Naive thymus-derived CD8-positive, alpha-beta T cell (primary cell): Measurements from ENCODE around the gene UBL4B. TPM values are rescaled to one million over a fixed set of nuclear protein-coding genes. Genes with fewer than 3 reads are reported as not detected.

ENCODE experiments used
- ATAC-seq, 2 donors: fragments of 150-1000 bp; cut with Tn5 transposase in 1 of 2; sonication (Bioruptor Pico), chemical (Tn5 transposase) in 1 of 2; 1 replicate in 1 of 2; 2 replicates in 1 of 2; pipeline ENCODE4 v1.10.0; 2021; ENCODE audit warnings: mild to moderate bottlenecking in 2 of 2, moderate library complexity in 2 of 2
- POLR2A ChIA-PET: fragments of 350-600 bp; sonication (Branson Sonifier 250); formaldehyde crosslinking; loops from one replicate; lab custom pipeline; 2021; ENCODE audit warnings: antibody characterized with exemption; lab: Charles Lee
- DNase-seq, 10 donors: peaks; one replicate each; pipeline versions ENCODE4 v3.0.0 to v3.0.0-alpha.2; 2020 to 2022
- H3K27ac Mint-ChIP-seq, 10 donors: one replicate each; pipeline ENCODE4 v1.8.0; 2020 to 2022; ENCODE audit warnings: mild to moderate bottlenecking in 10 of 10, mixed read lengths in 10 of 10, moderate library complexity in 4 of 10, inconsistent platforms in 1 of 10
- H3K27me3 Mint-ChIP-seq, 5 donors: one replicate each; pipeline ENCODE4 v1.8.0; 2021 to 2022; ENCODE audit warnings: mixed read lengths in 5 of 5
- H3K36me3 Mint-ChIP-seq, 3 donors: one replicate each; pipeline ENCODE4 v1.8.0; 2020 to 2022; ENCODE audit warnings: mixed read lengths in 3 of 3, mild to moderate bottlenecking in 2 of 3, inconsistent platforms in 1 of 3
- H3K4me1 Mint-ChIP-seq, 4 donors: one replicate each; pipeline ENCODE4 v1.8.0; 2021 to 2022; ENCODE audit warnings: mixed read lengths in 4 of 4
- H3K4me3 Mint-ChIP-seq, 10 donors: one replicate each; pipeline ENCODE4 v1.8.0; 2020 to 2022; ENCODE audit warnings: mild to moderate bottlenecking in 10 of 10, mixed read lengths in 10 of 10, moderate library complexity in 6 of 10, inconsistent platforms in 1 of 10
- H3K9me3 Mint-ChIP-seq, 9 donors: one replicate each; pipeline ENCODE4 v1.8.0; 2020 to 2022; ENCODE audit warnings: mixed read lengths in 9 of 9, mild to moderate bottlenecking in 3 of 9, inconsistent platforms in 1 of 9, moderate library complexity in 1 of 9
- polyA plus RNA-seq, 3 donors: library from polyadenylated mRNA; unstranded; fragments of 300-500 nt; fragmentation: Illumina TruSeq; gene quantifications; one replicate each; pipeline ENCODE4 v1.2.3, GENCODE V29; 2021
- total RNA-seq, 8 experiments: library from RNA in 2 of 8; stranded (reverse) in 2 of 8; gene quantifications; one replicate each; pipeline ENCODE4 v1.2.3 and lab custom pipeline; 2021 to 2026

UBL4B gene, protein sequence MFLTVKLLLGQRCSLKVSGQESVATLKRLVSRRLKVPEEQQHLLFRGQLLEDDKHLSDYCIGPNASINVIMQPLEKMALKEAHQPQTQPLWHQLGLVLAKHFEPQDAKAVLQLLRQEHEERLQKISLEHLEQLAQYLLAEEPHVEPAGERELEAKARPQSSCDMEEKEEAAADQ
- total RNA-seq (not detected), polyA plus RNA-seq (not detected), total RNA-seq (lab: John Stamatoyannopoulos, UW) (0 to 0.06 (median 0) reads per million in 6 experiments)

DNA sequence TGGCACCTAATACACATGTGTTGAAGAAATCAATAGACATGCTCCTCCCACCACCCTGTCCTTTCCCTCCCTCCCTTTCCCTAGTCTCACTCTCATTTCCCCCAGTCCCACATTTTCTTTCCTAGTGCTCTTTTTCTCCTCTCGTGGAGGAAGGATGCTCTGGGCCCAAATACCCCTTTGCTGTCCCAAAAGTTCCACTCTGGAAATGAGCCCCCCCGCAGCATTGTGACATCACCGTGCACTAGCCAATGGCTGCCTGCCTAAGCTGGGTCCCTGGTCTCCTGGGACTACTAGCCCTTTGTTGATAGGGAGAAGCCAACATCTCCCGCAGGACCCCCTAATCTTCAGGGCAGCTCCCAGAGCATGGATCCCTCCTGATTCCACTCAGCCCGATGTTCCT lies at the start of gene UBL4B:
TSS of gene UBL4B (plus strand) at position 301 of the 400 bp plus-strand sequence. CDS start at position 393, 92 bp downstream.
- POLR2A ChIA-PET, result no interaction called here
- Mint-ChIP-seq H3K27ac (peak within 1 kb of the TSS in 1 of 10 donors; percentile 19), H3K4me3 (no peak within 1 kb of the TSS), H3K27me3 (peaks cover 15 to 74% (median 22%) of the 10 kb centered on the region in 5 donors), H3K36me3 (no peaks in the 10 kb centered on the region), H3K4me1 (no peaks in the 10 kb centered on the region), H3K9me3 (no peaks in the 10 kb centered on the region)
- no peak for ATAC-seq
- no peak for DNase-seq

DNA sequence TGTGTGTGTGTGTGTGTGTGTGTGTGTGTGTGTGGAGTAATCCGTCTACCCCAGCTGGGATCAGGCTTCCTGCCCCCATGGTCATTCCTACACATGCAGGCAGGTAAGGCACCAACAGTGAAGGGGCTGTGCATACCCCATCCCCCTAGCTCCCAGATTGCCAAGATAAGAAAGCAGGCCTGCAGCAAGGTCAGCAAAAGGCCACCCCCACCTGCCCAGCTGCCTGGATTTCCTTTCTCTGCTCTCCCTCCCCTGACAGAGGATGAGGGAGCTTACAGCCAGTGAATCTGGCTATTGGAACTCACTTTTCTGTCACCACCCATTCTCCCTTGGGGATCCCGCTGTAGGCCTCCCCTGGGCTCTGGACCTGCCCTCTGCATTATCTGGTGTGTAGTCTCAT lies 49.6 kb upstream of the UBL4B start:
- H3K27ac Mint-ChIP-seq, result no peak overlapping the region
- H3K9me3 Mint-ChIP-seq, result no peaks in the 10 kb centered on the region
- peaks cover 0 to 13% (median 4%) of the 10 kb centered on the region in 3 donors for H3K36me3 Mint-ChIP-seq
- H3K4me1 Mint-ChIP-seq, result peaks cover 0 to 6% (median 4%) of the 10 kb centered on the region in 4 donors
- ATAC-seq, result no peak
- DNase-seq, result no peak
- peaks cover 6 to 23% (median 15%) of the 10 kb centered on the region in 5 donors for H3K27me3 Mint-ChIP-seq
- POLR2A ChIA-PET, result no interaction called here
- no peak overlapping the region for H3K4me3 Mint-ChIP-seq

DNA sequence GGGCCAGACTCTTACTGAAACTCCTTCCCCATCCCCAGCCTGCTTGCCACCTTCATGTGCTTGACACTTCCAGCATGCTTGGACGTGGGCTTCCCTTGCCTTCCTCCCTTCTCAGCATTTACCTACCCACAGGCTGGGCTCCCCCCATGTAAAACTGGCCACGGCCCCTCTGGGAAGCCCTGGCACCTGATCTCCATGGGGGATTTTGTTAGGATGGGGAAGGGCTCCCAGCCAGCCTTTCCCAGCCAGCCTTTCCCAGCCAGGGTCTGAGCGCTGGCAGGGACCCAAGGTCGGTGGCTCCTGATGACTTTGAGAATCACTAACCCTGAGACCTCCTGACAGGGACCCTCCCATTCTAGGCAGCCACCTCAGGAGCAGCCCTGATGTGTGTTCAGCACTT lies 48.5 kb upstream of the UBL4B start:
- no peak for DNase-seq
- Mint-ChIP-seq H3K36me3 (peaks cover 0 to 3% (median 2%) of the 10 kb centered on the region in 3 donors), H3K9me3 (no peaks in the 10 kb centered on the region), H3K27me3 (peaks cover 10 to 35% (median 22%) of the 10 kb centered on the region in 5 donors), H3K27ac (peak overlapping the region in 1 of 10 donors; percentile 80), H3K4me3 (no peak overlapping the region), H3K4me1 (peaks cover 8 to 12% (median 11%) of the 10 kb centered on the region in 4 donors)
- no peak for ATAC-seq
- POLR2A ChIA-PET, result no interaction called here

DNA sequence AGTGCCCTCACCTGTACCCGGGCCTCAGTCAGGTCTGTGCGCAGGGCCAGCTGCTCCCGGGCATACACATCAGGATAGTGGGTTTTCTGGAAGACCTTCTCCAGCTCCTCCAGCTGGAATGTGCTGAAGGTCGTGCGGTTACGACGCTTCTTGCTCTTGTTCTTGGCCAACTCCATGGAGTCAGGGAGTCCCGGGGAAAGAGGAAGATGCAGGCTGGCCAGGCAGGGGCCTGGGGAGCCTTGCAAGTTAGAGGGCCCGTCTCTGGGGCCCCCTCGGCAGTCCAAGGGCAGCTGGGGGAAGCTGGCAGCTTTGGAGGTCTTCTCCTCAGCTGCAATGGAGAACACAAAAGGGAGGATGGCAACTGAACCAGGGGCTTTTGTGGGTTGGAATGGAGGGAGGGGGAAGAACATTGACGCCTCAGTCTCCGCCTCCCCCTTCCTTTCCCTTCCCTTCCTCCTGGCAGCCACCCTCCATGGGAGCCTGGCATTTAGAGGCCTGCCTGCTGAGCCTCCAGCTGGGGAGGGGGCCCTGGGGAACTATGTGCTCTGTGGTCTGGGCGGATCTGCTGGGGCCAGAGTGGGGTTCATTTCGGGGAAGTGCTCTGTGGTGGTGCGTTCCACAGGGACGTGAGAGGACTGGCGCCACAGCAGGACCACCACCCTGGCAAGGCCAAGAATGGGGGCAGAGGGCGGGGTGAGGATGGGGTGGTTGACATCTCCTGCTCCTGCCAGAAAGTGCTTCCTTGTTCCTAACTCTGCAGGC lies 47.5 kb upstream of the UBL4B start:
- H3K9me3 Mint-ChIP-seq, result no peaks in the 10 kb centered on the region
- ATAC-seq, result no peak
- H3K27me3 Mint-ChIP-seq, result peaks cover 10 to 40% (median 22%) of the 10 kb centered on the region in 5 donors
- peaks cover 11 to 21% (median 16%) of the 10 kb centered on the region in 4 donors for H3K4me1 Mint-ChIP-seq
- POLR2A ChIA-PET, result no interaction called here
- no peak overlapping the region for H3K27ac Mint-ChIP-seq
- no peak for DNase-seq
- H3K36me3 Mint-ChIP-seq, result peaks cover 0 to 2% (median 0%) of the 10 kb centered on the region in 3 donors
- H3K4me3 Mint-ChIP-seq, result no peak overlapping the region

DNA sequence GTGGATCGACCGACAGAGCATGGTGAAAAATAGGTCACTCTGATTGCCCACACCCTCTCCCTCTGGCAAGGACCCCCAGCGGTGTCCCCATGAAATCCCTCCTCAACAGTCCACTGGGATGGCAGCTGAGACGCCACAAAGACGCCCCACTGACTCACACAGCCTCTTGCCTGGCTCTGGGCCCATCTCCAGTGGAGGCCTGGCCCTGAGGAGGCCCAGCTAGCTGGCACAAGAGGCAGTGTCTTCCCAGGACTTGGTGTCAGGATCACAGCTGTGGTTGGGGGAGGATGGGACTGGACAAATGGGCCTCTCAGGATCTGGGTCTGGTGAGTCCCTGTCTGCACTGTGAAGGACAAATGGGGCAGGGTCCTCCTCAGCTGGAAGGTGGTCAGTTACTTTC lies 46.4 kb upstream of the UBL4B start:
- Mint-ChIP-seq H3K4me1 (peaks cover 11 to 26% (median 18%) of the 10 kb centered on the region in 4 donors), H3K9me3 (no peaks in the 10 kb centered on the region), H3K36me3 (peaks cover 0 to 2% (median 0%) of the 10 kb centered on the region in 3 donors), H3K4me3 (peak overlapping the region in 1 of 10 donors; percentile 53), H3K27ac (peak overlapping the region in 1 of 10 donors; percentile 44), H3K27me3 (peaks cover 10 to 46% (median 26%) of the 10 kb centered on the region in 5 donors)
- no peak for ATAC-seq
- no peak for DNase-seq
- POLR2A ChIA-PET, result no interaction called here

DNA sequence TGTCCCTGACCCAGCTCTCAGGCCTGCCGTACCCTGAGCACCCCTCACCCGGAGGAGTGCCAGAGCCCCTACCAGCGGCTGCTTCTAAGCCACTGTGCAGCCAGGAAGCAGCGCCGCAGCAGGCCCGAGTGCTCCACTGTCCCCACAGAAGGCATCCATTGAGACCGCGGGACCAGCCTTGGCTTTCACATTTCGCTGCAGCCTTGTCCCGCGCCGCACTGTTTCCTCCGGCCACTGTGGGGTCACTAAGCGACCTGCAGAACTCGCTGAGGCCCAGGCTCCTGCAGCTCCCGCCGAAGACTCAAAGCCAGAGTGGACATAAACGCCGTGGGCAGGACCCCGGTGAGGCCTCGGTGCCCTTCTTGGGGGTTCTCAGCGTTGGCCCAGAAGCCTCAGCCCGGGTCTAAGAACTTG lies 44.8 kb upstream of the UBL4B start:
- Mint-ChIP-seq H3K4me1 (peaks cover 12 to 26% (median 21%) of the 10 kb centered on the region in 4 donors), H3K27ac (no peak overlapping the region), H3K4me3 (peak overlapping the region in 6 of 10 donors; percentile 23 to 67 (median 50)), H3K36me3 (peaks cover 0 to 2% (median 0%) of the 10 kb centered on the region in 3 donors), H3K9me3 (no peaks in the 10 kb centered on the region), H3K27me3 (peaks cover 23 to 62% (median 40%) of the 10 kb centered on the region in 5 donors)
- POLR2A ChIA-PET, result no interaction called here
- ATAC-seq, result no peak
- DNase-seq, result peak in 1 of 10 donors; percentile 9

DNA sequence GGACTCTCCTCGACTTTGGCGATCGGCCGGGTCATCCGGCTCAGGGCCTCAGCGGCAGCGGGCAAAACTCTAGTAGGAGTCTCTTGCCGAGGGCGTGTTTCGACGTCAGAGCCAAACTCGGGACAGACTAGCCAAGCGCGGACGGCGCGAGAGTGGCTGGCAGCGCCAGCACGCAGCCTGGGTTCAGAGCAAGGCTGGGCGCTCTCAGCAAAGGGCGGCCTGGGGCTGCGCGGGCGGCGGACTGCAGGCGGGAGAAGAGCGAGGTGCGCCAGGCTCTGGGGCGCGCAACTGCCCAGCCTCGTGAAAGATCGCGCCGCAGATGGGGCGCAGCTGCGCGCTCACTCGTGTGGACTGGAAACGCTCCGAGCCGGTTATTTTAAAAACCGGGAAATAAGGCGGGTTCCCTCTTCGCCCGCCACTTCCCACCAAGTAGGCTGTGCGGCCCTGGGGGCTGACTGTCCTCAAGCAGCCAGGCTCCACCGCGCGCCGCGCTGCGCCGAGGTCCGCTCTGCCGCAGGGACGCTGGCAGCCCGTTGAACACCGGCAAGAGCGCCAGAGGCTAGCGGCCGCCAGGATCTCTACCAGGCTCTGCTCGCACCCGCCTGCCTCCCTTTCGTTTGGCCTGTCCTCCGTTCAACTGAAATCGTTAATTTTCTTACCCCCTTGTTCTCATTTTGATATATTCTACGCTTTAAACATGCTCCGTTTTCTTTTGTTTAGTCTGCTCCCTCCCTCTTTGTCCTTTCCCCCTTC lies 44.2 kb upstream of the UBL4B start:
- ATAC-seq (no peak), DNase-seq (peak in 1 of 10 donors; percentile 5)
- H3K36me3 Mint-ChIP-seq, result peaks cover 0 to 2% (median 0%) of the 10 kb centered on the region in 3 donors
- peaks cover 23 to 68% (median 44%) of the 10 kb centered on the region in 5 donors for H3K27me3 Mint-ChIP-seq
- H3K9me3 Mint-ChIP-seq, result no peaks in the 10 kb centered on the region
- H3K4me1 Mint-ChIP-seq, result peaks cover 12 to 26% (median 21%) of the 10 kb centered on the region in 4 donors
- peak overlapping the region; percentile 40 to 89 (median 71) for H3K4me3 Mint-ChIP-seq
- POLR2A ChIA-PET, result no interaction called here
- peak overlapping the region in 3 of 10 donors; percentile 44 to 57 (median 50) for H3K27ac Mint-ChIP-seq

DNA sequence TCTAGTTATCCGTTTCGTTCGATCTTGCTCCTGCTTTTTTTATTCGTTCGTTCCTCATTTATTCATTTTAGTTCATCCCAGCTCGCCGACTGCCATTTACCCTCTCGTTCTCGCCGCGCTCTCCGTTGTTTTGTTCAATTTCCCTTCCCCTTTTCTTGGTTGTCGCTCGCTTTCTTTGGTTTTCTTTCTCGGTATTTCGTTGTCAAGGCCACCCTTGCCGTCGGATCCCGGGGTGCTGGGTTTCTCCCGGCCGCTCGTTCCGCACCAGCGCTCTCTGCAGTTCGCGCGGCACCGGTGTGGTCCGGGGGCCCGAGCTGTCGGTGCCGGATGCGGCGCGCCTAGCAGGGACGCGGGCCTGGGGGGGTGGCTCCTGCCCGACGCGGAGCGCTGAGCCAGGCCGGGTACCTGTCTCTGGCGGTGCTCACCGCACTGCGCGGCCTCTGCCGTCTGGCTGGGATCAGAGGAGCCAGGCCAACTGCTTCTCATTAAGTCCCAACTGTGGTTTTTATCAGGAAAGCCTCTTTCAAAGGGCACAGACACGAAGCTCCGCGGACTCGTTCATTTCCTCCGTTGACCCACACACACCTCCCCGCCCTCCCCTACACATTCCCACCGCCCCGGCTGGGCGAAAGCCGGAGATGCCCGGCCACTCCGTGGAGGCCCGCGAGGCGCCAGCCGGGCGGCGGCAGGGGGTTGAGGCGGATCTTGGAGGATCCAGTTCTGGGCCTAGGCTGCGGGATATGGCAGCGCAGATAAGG lies 43.4 kb upstream of the UBL4B start:
- peak overlapping the region in 3 of 10 donors; percentile 44 to 57 (median 50) for H3K27ac Mint-ChIP-seq
- peaks cover 25 to 71% (median 44%) of the 10 kb centered on the region in 5 donors for H3K27me3 Mint-ChIP-seq
- POLR2A ChIA-PET, result no interaction called here
- H3K9me3 Mint-ChIP-seq, result no peaks in the 10 kb centered on the region
- H3K4me1 Mint-ChIP-seq, result peaks cover 12 to 26% (median 21%) of the 10 kb centered on the region in 4 donors
- peak overlapping the region; percentile 40 to 89 (median 71) for H3K4me3 Mint-ChIP-seq
- DNase-seq, result peak in 3 of 10 donors; percentile 40 to 43 (median 42)
- peak; percentile 66 to 72 for ATAC-seq
- H3K36me3 Mint-ChIP-seq, result peaks cover 0 to under 1% (median 0%) of the 10 kb centered on the region in 3 donors

DNA sequence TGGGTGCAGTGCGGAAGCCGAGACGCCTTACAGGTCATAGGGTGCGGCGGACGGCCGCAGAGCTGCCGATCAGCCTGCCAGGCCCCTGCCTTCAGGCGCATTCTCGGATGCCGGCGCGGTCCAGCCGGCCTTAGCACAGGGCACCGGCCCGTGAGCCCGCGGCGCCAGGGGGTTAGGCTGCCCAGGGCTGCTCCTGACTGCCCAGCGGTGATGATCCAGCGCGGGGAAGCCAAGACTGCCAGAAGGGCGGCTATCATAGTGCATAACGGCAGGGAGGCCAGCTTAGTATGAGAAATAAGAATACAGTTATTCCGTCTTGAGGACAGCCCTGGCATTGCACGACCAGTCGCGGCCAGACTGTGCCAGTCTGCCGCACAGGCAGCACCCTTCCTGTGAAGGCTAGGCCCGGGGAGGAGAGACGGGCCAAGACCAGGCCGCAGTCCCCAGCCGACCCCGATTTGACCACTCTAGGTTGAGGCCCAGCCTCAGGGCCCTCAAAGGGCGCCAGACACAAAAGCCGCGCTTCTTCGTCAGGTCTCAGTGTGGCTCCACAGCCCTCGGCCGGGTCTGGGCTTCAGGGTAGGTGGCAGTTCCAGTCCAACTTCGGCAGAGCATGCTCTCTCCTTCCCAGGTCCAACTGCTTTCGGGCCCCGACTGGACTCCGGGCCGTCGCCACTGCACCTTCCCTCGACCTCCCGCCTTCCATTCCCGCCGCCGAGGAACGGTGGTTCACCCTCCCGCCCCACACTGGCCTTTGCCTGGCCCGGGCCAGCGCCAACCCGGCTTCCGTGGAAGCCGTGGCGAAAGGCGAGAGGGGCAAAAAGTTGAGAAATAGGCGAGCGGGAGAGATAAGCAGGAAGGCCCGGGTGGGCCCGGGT lies 42.6 kb upstream of the UBL4B start:
- DNase-seq, result no peak
- Mint-ChIP-seq H3K4me1 (peaks cover 11 to 26% (median 21%) of the 10 kb centered on the region in 4 donors), H3K27ac (no peak overlapping the region), H3K36me3 (no peaks in the 10 kb centered on the region), H3K9me3 (no peaks in the 10 kb centered on the region), H3K4me3 (peak overlapping the region in 9 of 10 donors; percentile 26 to 84 (median 61)), H3K27me3 (peaks cover 31 to 78% (median 44%) of the 10 kb centered on the region in 5 donors)
- peak; percentile 41 to 44 for ATAC-seq
- POLR2A ChIA-PET, result interaction anchor here (0.7 kb wide), 1 partner anchor 550 kb away, joined by 3 read pairs; no protein-coding TSS in a partner anchor

DNA sequence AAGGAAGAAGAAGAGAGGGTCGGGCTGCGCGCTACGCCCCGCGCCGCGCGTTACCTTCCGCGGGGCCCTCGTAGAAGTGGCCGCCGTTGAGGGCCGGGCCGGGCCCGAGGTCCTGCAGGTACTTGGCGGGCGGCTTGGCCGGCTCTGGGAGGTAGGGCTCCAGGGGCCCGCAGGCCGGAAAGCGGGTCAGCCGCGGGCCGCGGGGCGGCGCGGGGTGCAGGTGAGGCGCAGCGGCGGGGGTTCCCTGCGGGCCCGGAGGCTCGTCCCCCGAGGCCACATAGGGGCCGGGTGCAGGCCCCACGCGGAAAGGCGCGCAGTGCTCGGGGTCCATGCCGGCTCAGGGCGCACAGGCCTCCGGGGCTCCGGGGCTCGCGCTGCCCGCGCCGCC lies 42.0 kb upstream of the UBL4B start:
- no peak for DNase-seq
- peaks cover 10 to 26% (median 21%) of the 10 kb centered on the region in 4 donors for H3K4me1 Mint-ChIP-seq
- peaks cover 31 to 83% (median 44%) of the 10 kb centered on the region in 5 donors for H3K27me3 Mint-ChIP-seq
- H3K27ac Mint-ChIP-seq, result no peak overlapping the region
- H3K9me3 Mint-ChIP-seq, result no peaks in the 10 kb centered on the region
- no peaks in the 10 kb centered on the region for H3K36me3 Mint-ChIP-seq
- ATAC-seq, result peak; percentile 9 to 29
- POLR2A ChIA-PET, result interaction anchor here (0.7 kb wide), 1 partner anchor 550 kb away, joined by 3 read pairs; no protein-coding TSS in a partner anchor
- peak overlapping the region in 5 of 10 donors; percentile 48 to 84 (median 67) for H3K4me3 Mint-ChIP-seq
